K562 (cell line): ENCODE measurements around the gene MTPN. TPM values are rescaled to one million over a fixed set of nuclear protein-coding genes. Genes with fewer than 3 reads are reported as not detected.

Experiments
- ATF1 ChIP-seq, 2 experiments: fragments of 450-650 bp in 1 of 2; IDR thresholded peaks; 2 replicates each; pipeline ENCODE4 v1.6.1; 2016; ENCODE audit warnings: missing compliant biosample characterization in 1 of 2, missing genetic modification characterization in 1 of 2
- BACH1 ChIP-seq: fragments of 200-800 bp; sonication (Bioruptor generic); IDR thresholded peaks from 2 replicates; pipeline ENCODE4 v1.6.1; 2016; ENCODE audit warnings: missing genetic modification characterization, missing compliant biosample characterization
- BHLHE40 ChIP-seq: IDR thresholded peaks from 2 replicates; pipeline ENCODE4 v1.6.1; 2011; ENCODE audit warnings: low read length, improper control_type of control experiment
- BRD9 ChIP-seq: fragments of 450-650 bp; IDR thresholded peaks from 2 replicates; pipeline ENCODE4 v1.6.1; 2018; ENCODE audit warnings: low read depth; ENCODE audit not compliant: partially characterized antibody
- CBFA2T2 ChIP-seq: fragments of 450-650 bp; conservative IDR thresholded peaks from 2 replicates; pipeline ENCODE4 v1.6.1; 2017; ENCODE audit warnings: mild to moderate bottlenecking
- CC2D1A ChIP-seq: fragments of 450-650 bp; IDR thresholded peaks from 2 replicates; pipeline ENCODE4 v1.6.1; 2017; ENCODE audit warnings: mild to moderate bottlenecking
- CTBP1 ChIP-seq: fragments of 450-650 bp; IDR thresholded peaks from 2 replicates; pipeline ENCODE4 v1.6.1; 2016; ENCODE audit warnings: borderline replicate concordance
- DPF2 ChIP-seq: fragments of 450-650 bp; IDR thresholded peaks from 2 replicates; pipeline ENCODE4 v1.6.1; 2016
- FOSL1 ChIP-seq: fragments of 200-800 bp; sonication (Bioruptor generic); conservative IDR thresholded peaks from 2 replicates; pipeline ENCODE4 v1.6.1; 2016; ENCODE audit warnings: missing genetic modification characterization, missing compliant biosample characterization
- MECOM ChIP-seq: fragments of 250-450 bp; sonication (Bioruptor Pico); IDR thresholded peaks from 2 replicates; pipeline ENCODE4 v1.8.0; 2022; ENCODE audit warnings: inconsistent platforms
- NFE2 ChIP-seq: IDR thresholded peaks from 2 replicates; pipeline ENCODE4 v1.6.1; 2014; ENCODE audit warnings: antibody characterized with exemption, low read depth
- PHF21A ChIP-seq: fragments of 450-650 bp; IDR thresholded peaks from 2 replicates; pipeline ENCODE4 v1.6.1; 2017; ENCODE audit warnings: low read depth, borderline replicate concordance
- RAD21 ChIP-seq, 2 experiments: fragments of 250-450 bp in 1 of 2; fragments of 450-650 bp in 1 of 2; sonication (Bioruptor Pico) in 1 of 2; formaldehyde crosslinking in 1 of 2; IDR thresholded peaks in 1 of 2; conservative IDR thresholded peaks in 1 of 2; 2 replicates each; pipeline versions ENCODE4 v1.4.0 to v1.8.0; 2020 to 2022; ENCODE audit warnings: mild to moderate bottlenecking in 2 of 2, moderate library complexity in 1 of 2
- RBBP5 ChIP-seq: fragments of 200-600 bp; sonication (generic); IDR thresholded peaks from 2 replicates; pipeline ENCODE4 v1.6.1; 2012; ENCODE audit warnings: borderline replicate concordance, mild to moderate bottlenecking, low read length, control low read depth, inconsistent platforms; ENCODE audit not compliant: insufficient read depth, poor library complexity, severe bottlenecking
- RFX7 ChIP-seq: fragments of 250-450 bp; sonication (Bioruptor Pico); IDR thresholded peaks from 2 replicates; pipeline ENCODE4 v1.5.1; 2021; ENCODE audit warnings: mild to moderate bottlenecking
- RNF2 ChIP-seq: sonication (generic); IDR thresholded peaks from 2 replicates; pipeline ENCODE4 v1.6.1; 2016
- TBL1XR1 ChIP-seq, 2 experiments: IDR thresholded peaks; 2 replicates each; pipeline ENCODE4 v1.6.1; 2012; ENCODE audit warnings: improper control_type of control experiment in 2 of 2, low read length in 2 of 2, mild to moderate bottlenecking in 1 of 2
- ZNF217 ChIP-seq: sonication (generic); formaldehyde crosslinking; IDR thresholded peaks from 2 replicates; pipeline ENCODE4 v1.8.0; 2022; ENCODE audit warnings: mild to moderate bottlenecking, missing genetic modification reagents
- ZNF644 ChIP-seq: fragments of 200-800 bp; sonication (Bioruptor generic); IDR thresholded peaks from 2 replicates; pipeline ENCODE4 v1.6.1; 2016; ENCODE audit warnings: low read depth, missing genetic modification characterization, missing compliant biosample characterization
- ZZZ3 ChIP-seq: fragments of 450-650 bp; IDR thresholded peaks from 2 replicates; pipeline ENCODE4 v1.6.1; 2016; ENCODE audit warnings: antibody characterized with exemption, mild to moderate bottlenecking, moderate library complexity
- polyA plus RNA-seq, 8 experiments: library from polyadenylated mRNA; depleted of rRNA in 4 of 8; stranded (reverse) in 5 of 8; unstranded in 3 of 8; fragments of >200 nt; fragmentation: Nextera tagmentation in 2 of 8; fragmentation: Illumina TruSeq in 1 of 8; extraction: Ambion mirVana in 2 of 8; extraction: Trizol in 1 of 8; gene quantifications; 2 replicates each; pipeline versions ENCODE4 v1.2.1 to v1.2.3, GENCODE V29; 2011 to 2014; ENCODE audit warnings: inconsistent platforms in 1 of 8, missing spikeins in 1 of 8
- total RNA-seq, 7 experiments: library from RNA; depleted of rRNA in 6 of 7; stranded (reverse); fragments of >200 nt in 6 of 7; fragmentation: Illumina TruSeq in 2 of 7; extraction: Trizol in 2 of 7; gene quantifications; 2 replicates each; pipeline versions ENCODE4 v1.2.1 to v1.2.3, GENCODE V29; 2011 to 2021; ENCODE audit warnings: low replicate concordance in 1 of 7
- TF ChIP-seq, protein P1 (sequence below), 2 experiments: fragments of 450-650 bp; formaldehyde crosslinking in 1 of 2; IDR thresholded peaks; 2 replicates each; pipeline versions ENCODE4 v1.4.0 to v1.6.1; 2014 to 2020; ENCODE audit warnings: mild to moderate bottlenecking in 2 of 2, borderline replicate concordance in 1 of 2, low read depth in 1 of 2
- TF ChIP-seq, protein P2 (sequence below): fragments of 450-650 bp; IDR thresholded peaks from 2 replicates; pipeline ENCODE4 v1.6.1; 2016; ENCODE audit warnings: low read depth, mild to moderate bottlenecking, moderate library complexity

MTPN gene
- total and polyA plus RNA-seq, 9 of the 15 experiments (the other 6 are each of a cell fraction or from before 2014, with no cell fraction given): 68.5 to 261 (median 156) TPM

DNA sequence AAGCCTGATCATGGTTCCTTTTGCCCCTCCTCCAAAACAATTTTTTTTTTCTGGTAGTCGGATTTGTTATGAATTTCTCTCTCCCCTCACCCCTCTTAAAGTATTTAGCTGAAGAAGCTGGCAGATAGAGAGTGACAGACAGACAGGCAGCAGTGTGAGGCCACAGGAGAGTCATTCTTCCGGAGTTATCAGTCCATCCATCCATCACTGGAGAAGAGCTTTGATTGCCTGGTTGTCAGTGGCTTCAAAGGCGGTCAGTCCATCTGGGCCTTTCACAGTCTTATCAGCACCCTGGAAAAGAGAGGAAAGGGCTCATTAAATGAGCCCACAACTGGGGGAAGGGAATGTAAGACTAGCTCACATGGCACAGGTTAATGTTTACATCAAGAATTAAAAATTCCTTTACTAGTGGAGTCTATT lies 47.4 kb downstream of the MTPN start (continued):
- peak; percentile 90 for TF ChIP-seq NFE2
- TF ChIP-seq RBBP5: no peak
- TF ChIP-seq RFX7 (CRISPR knock-in tag): 0 out of 2 replicates have a peak, but pooled peaks have one; percentile 34
- peak; percentile 64; the same call in 1 of the 2 replicates for TF ChIP-seq ZNF644 (tag)
- TF ChIP-seq, protein P1, sequence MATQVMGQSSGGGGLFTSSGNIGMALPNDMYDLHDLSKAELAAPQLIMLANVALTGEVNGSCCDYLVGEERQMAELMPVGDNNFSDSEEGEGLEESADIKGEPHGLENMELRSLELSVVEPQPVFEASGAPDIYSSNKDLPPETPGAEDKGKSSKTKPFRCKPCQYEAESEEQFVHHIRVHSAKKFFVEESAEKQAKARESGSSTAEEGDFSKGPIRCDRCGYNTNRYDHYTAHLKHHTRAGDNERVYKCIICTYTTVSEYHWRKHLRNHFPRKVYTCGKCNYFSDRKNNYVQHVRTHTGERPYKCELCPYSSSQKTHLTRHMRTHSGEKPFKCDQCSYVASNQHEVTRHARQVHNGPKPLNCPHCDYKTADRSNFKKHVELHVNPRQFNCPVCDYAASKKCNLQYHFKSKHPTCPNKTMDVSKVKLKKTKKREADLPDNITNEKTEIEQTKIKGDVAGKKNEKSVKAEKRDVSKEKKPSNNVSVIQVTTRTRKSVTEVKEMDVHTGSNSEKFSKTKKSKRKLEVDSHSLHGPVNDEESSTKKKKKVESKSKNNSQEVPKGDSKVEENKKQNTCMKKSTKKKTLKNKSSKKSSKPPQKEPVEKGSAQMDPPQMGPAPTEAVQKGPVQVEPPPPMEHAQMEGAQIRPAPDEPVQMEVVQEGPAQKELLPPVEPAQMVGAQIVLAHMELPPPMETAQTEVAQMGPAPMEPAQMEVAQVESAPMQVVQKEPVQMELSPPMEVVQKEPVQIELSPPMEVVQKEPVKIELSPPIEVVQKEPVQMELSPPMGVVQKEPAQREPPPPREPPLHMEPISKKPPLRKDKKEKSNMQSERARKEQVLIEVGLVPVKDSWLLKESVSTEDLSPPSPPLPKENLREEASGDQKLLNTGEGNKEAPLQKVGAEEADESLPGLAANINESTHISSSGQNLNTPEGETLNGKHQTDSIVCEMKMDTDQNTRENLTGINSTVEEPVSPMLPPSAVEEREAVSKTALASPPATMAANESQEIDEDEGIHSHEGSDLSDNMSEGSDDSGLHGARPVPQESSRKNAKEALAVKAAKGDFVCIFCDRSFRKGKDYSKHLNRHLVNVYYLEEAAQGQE (IDR thresholded peaks at IDR 0.05; ENCODE audit: borderline replicate concordance): peak; percentile 21; the same call in 1 of the 2 replicates
- TF ChIP-seq, protein P1 (CRISPR knock-in tag; IDR thresholded peaks at IDR 0.05; ENCODE audit: low read depth): no peak
- TF ChIP-seq RNF2: peak; percentile 77
- peak; percentile 30; the same call in 1 of the 2 replicates for TF ChIP-seq CC2D1A
- TF ChIP-seq BRD9: no peak
- 0 out of 2 replicates have a peak, but pooled peaks have one; percentile 52 for TF ChIP-seq BHLHE40
- no peak for TF ChIP-seq ATF1 (CRISPR knock-in tag; IDR thresholded peaks at IDR 0.05)
- peak; percentile 28; the same call in 1 of the 2 replicates for TF ChIP-seq ATF1 (tag; IDR thresholded peaks at IDR 0.05)
- TF ChIP-seq ZZZ3: no peak
- TF ChIP-seq TBL1XR1 (IDR thresholded peaks at IDR 0.05; ENCODE audit: low read length in 2 of 2): peak in 1 of 2 experiments; percentile 90; a peak in 2 of 4 replicates
- TF ChIP-seq CTBP1: peak; percentile 99
- TF ChIP-seq PHF21A: peak; percentile 75; the same call in 1 of the 2 replicates
- TF ChIP-seq ZNF217 (CRISPR knock-in tag): no peak
- TF ChIP-seq CBFA2T2: peak; percentile 89
- TF ChIP-seq RAD21 (CRISPR knock-in tag; conservative IDR thresholded peaks at IDR 0.05 in 1 of 2, IDR thresholded peaks at IDR 0.05 in 1 of 2): peak in 1 of 2 experiments; percentile 44; a peak in 2 of 4 replicates
- TF ChIP-seq, protein P2, sequence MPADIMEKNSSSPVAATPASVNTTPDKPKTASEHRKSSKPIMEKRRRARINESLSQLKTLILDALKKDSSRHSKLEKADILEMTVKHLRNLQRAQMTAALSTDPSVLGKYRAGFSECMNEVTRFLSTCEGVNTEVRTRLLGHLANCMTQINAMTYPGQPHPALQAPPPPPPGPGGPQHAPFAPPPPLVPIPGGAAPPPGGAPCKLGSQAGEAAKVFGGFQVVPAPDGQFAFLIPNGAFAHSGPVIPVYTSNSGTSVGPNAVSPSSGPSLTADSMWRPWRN: peak; percentile 78
- peak; percentile 63 for TF ChIP-seq FOSL1
- peak; percentile 94 for TF ChIP-seq DPF2
- peak; percentile 87; the same call in 1 of the 2 replicates for TF ChIP-seq BACH1
- peak; percentile 99 for TF ChIP-seq MECOM (CRISPR knock-in tag)
